BJ (cell line): ENCODE results near the gene ENTPD7. TPM values are rescaled to one million over a fixed set of nuclear protein-coding genes. Genes with fewer than 3 reads are reported as not detected.
"Not testable (repeated sequence)": the region's sequence is repeated elsewhere in the genome, so short reads cannot be mapped to it uniquely, and the experiment has no call there.

Source experiments
- CTCF ChIA-PET: fragments of 350-600 bp; formaldehyde crosslinking; extraction: SDS; loops from one replicate; lab custom pipeline; 2021; ENCODE audit warnings: antibody characterized with exemption, inconsistent platforms; lab: Yijun Ruan, JAX
- POLR2A ChIA-PET: fragments of 300-600 bp; sonication (Branson Sonifier 250); formaldehyde crosslinking; extraction: SDS; loops from one replicate; lab custom pipeline; 2021; ENCODE audit warnings: antibody characterized with exemption; lab: Charles Lee
- DNase-seq: peaks from one replicate; pipeline ENCODE4 v3.0.0-alpha.2; 2011; ENCODE audit warnings: low read depth
- H3K27me3 ChIP-seq: 2 replicates; pipeline ENCODE4 v1.6.0; 2011; ENCODE audit warnings: low read length; ENCODE audit not compliant: control insufficient read depth, insufficient read depth
- H3K36me3 ChIP-seq: 2 replicates; pipeline ENCODE4 v1.5.1; 2011; ENCODE audit warnings: low read length; ENCODE audit not compliant: control insufficient read depth, insufficient read depth
- H3K4me3 ChIP-seq: 2 replicates; pipeline ENCODE4 v1.5.1; 2011; ENCODE audit warnings: low read depth, mild to moderate bottlenecking, control low read depth, low read length
- CTCF ChIP-seq: IDR thresholded peaks from 2 replicates; pipeline ENCODE4 v1.5.1; 2011; ENCODE audit warnings: low read depth, mild to moderate bottlenecking, control low read depth, inconsistent platforms, low read length, moderate library complexity; ENCODE audit not compliant: insufficient read depth
- polyA plus RNA-seq: library from polyadenylated mRNA; depleted of rRNA; stranded (reverse); fragments of >200 nt; gene quantifications from 2 replicates; pipeline ENCODE4 v1.2.3, GENCODE V29; 2011

The ENTPD7 gene
- polyA plus RNA-seq, 1 experiment, result 13.6 TPM

- DNase-seq, result peak; percentile 80
- H3K4me3 ChIP-seq, result peak within 1 kb of the TSS; percentile 88
- H3K36me3 ChIP-seq, result peaks cover 2% of the 10 kb centered on the region; the same call in 1 of the 2 replicates
- POLR2A ChIA-PET, result interaction anchor here (0.6 to 1.0 kb wide), 2 partner anchors 8 to 73 kb away, joined by 5 to 6 read pairs; partner anchors contain the start of gene ENTPD7
- TF ChIP-seq CTCF, result peak; percentile 45
- H3K27me3 ChIP-seq, result no peaks in the 10 kb centered on the region
- CTCF ChIA-PET, result interaction anchor here (0.5 to 3.5 kb wide), 15 partner anchors 8 to 465 kb away, joined by 3 to 23 read pairs (median 4); no protein-coding TSS in a partner anchor
Measured at GRCh38 chr10:99732033-99732842, 72.9 kb downstream of the ENTPD7 start, which contains the start of the genes COX15 and CUTC. COX15 (minus strand) TSS chr10:99732127; CDS start chr10:99732049, 78 bp downstream. CUTC (plus strand) TSS chr10:99732234; CDS start chr10:99732349, 115 bp downstream.

GRCh38 chr10:99733366-99733765, 74.1 kb downstream of the ENTPD7 start:
- DNase-seq, result no peak
- no peaks in the 10 kb centered on the region for H3K27me3 ChIP-seq
- H3K36me3 ChIP-seq, result peaks cover 2% of the 10 kb centered on the region; the same call in 1 of the 2 replicates
- H3K4me3 ChIP-seq, result no peak overlapping the region
- ChIA-PET CTCF (interaction anchor here (0.6 to 3.5 kb wide), 7 partner anchors 33 to 312 kb away, joined by 3 to 23 read pairs (median 4); partner anchors contain the start of gene DNMBP), POLR2A (no interaction called here)
- no peak for TF ChIP-seq CTCF

- H3K36me3 ChIP-seq, H3K27me3 ChIP-seq, POLR2A ChIA-PET, DNase-seq, H3K4me3 ChIP-seq: not testable (repeated sequence)
- CTCF ChIA-PET, result interaction anchor here (1.0 to 3.5 kb wide), 3 partner anchors 112 to 312 kb away, joined by 3 to 23 read pairs (median 3); partner anchors contain the start of gene DNMBP
Measured at GRCh38 chr10:99734111-99734510, 74.8 kb downstream of the ENTPD7 start.

GRCh38 chr10:99740260-99740659, 81.0 kb downstream of the ENTPD7 start:
- no peaks in the 10 kb centered on the region for H3K27me3 ChIP-seq
- no peak for DNase-seq
- ChIA-PET CTCF (interaction anchor here (1.8 to 2.8 kb wide), 2 partner anchors 8 to 106 kb away, joined by 6 to 12 read pairs; partner anchors contain the start of genes COX15 and CUTC), POLR2A (no interaction called here)
- peaks cover 1% of the 10 kb centered on the region; the same call in 1 of the 2 replicates for H3K36me3 ChIP-seq
- H3K4me3 ChIP-seq, result no peak overlapping the region
- TF ChIP-seq CTCF, result no peak

GRCh38 chr10:99740933-99741559, 81.7 kb downstream of the ENTPD7 start:
- DNase-seq, result no peak
- ChIA-PET CTCF (interaction anchor here (0.6 to 2.8 kb wide), 3 partner anchors 9 to 305 kb away, joined by 3 to 12 read pairs (median 6); partner anchors contain the start of genes COX15 and CUTC), POLR2A (no interaction called here)
- no peak for TF ChIP-seq CTCF
- Histone ChIP-seq H3K36me3 (peaks cover 4% of the 10 kb centered on the region; the same call in 1 of the 2 replicates), H3K4me3 (no peak overlapping the region), H3K27me3 (no peaks in the 10 kb centered on the region)
